ENCODE measurements around the gene VWA3B. TPM values are rescaled to one million over a fixed set of nuclear protein-coding genes. Genes with fewer than 3 reads are reported as not detected.

VWA3B gene
- total and polyA plus RNA-seq, 2 donors (not counting 3 experiments of a cell fraction or from before 2014, with no cell fraction given): not detected

GRCh38 chr2:98123286-98123685 lies 36.3 kb downstream of the VWA3B start:
- intact Hi-C loops (cut with micrococcal nuclease) (no loop called here), dilution Hi-C loops (cut with MboI; ENCODE audit: extremely low pct_ligation_motif_present, low sequenced_read_pairs) (no loop called here)
- H3K4me1 ChIP-seq (ENCODE audit: control insufficient read depth, extremely low read depth, insufficient read depth, low read length): no peaks in the 10 kb centered on the region
- CTCF ChIA-PET: no interaction called here
- no peak overlapping the region for H2AFZ ChIP-seq (ENCODE audit: low read depth, low read length)
- no peak overlapping the region for H3K4me3 ChIP-seq (replicated peaks in 1 of 3; ENCODE audit: insufficient read depth in 1 of 3, low read depth in 1 of 3, low read length in 3 of 3)
- no peak for DNase-seq (ENCODE audit: low read depth, low spot score)
- no peak for TF ChIP-seq MYC (IDR thresholded peaks at IDR 0.05; ENCODE audit: low read depth, low read length)
- TF ChIP-seq JUN (IDR thresholded peaks at IDR 0.05; ENCODE audit: borderline replicate concordance, insufficient read depth, insufficient read length, low read depth): no peak
- no peak for TF ChIP-seq CTCF (IDR thresholded peaks at IDR 0.05; ENCODE audit: extremely low read depth in 1 of 2, insufficient read depth in 1 of 2, low read depth in 1 of 2, low read length in 2 of 2)
- no peak for TF ChIP-seq EZH2 (IDR thresholded peaks at IDR 0.05; ENCODE audit: borderline replicate concordance, low read depth, low read length, severe bottlenecking)
- no peak for TF ChIP-seq POLR2AphosphoS5 (IDR thresholded peaks at IDR 0.05; ENCODE audit: insufficient read depth, low read depth, low read length)
- TF ChIP-seq GATA2 (IDR thresholded peaks at IDR 0.05; ENCODE audit: insufficient read depth, insufficient read length, low read depth, low read length): no peak
- TF ChIP-seq FOS (IDR thresholded peaks at IDR 0.05; ENCODE audit: borderline replicate concordance, insufficient read depth, low read length): no peak
- TF ChIP-seq MAX (IDR thresholded peaks at IDR 0.05; ENCODE audit: insufficient read depth, insufficient read length): no peak
- TF ChIP-seq POLR2A (IDR thresholded peaks at IDR 0.05; ENCODE audit: low read depth, low read length): no peak
- H3K9ac ChIP-seq (replicated peaks; ENCODE audit: extremely low read depth, insufficient read depth, low read length): no peak overlapping the region
- no TSS peak for BruUV-seq (replicated peaks)
- POLR2A ChIA-PET: no interaction called here
- no peaks in the 10 kb centered on the region for H3K79me2 ChIP-seq (ENCODE audit: control insufficient read depth, insufficient read depth, low read length)
- no peaks in the 10 kb centered on the region for H4K20me1 ChIP-seq (replicated peaks; ENCODE audit: control insufficient read depth, extremely low read depth, insufficient read depth, low read length)
- H3K27ac ChIP-seq (ENCODE audit: insufficient read depth, low read depth, low read length): no peak overlapping the region
- no peak for FAIRE-seq
- peaks cover 4 to 7% of the 10 kb centered on the region in 2 experiments for H3K27me3 ChIP-seq (ENCODE audit: control insufficient read depth in 2 of 2, insufficient read depth in 2 of 2, low read length in 2 of 2)
- H3K9me1 ChIP-seq (replicated peaks; ENCODE audit: control insufficient read depth, extremely low read depth, insufficient read depth, low read length): no peaks in the 10 kb centered on the region
- no peaks in the 10 kb centered on the region for H3K36me3 ChIP-seq (ENCODE audit: control insufficient read depth in 2 of 2, extremely low read depth in 1 of 2, insufficient read depth in 2 of 2, low read length in 2 of 2)
- no peaks in the 10 kb centered on the region for H3K9me3 ChIP-seq (replicated peaks; ENCODE audit: control insufficient read depth, insufficient read depth, low read length)
- H3K4me2 ChIP-seq (ENCODE audit: insufficient read depth, low read length): no peak overlapping the region

Data from endothelial cell of umbilical vein (primary cell).